Parathyroid adenoma (tissue), 2 donors: ENCODE measurements around the gene ARL5C.

ENCODE experiments used
- H2AFZ ChIP-seq: fragments of 300-600 bp; sonication (generic); one replicate; pipeline ENCODE4 v1.7.0; 2017; ENCODE audit warnings: antibody characterized with exemption, mild to moderate bottlenecking
- H3K27ac ChIP-seq: fragments of 300-600 bp; sonication (generic); one replicate; pipeline ENCODE4 v1.7.0; 2017
- H3K27me3 ChIP-seq: fragments of 300-600 bp; sonication (generic); one replicate; pipeline ENCODE4 v1.7.0; 2017; ENCODE audit warnings: low read length; ENCODE audit not compliant: control insufficient read depth, insufficient read depth
- H3K36me3 ChIP-seq: fragments of 300-600 bp; sonication (generic); one replicate; pipeline ENCODE4 v1.7.0; 2017; ENCODE audit warnings: low read length; ENCODE audit not compliant: control insufficient read depth, insufficient read depth
- H3K4me1 ChIP-seq: fragments of 300-600 bp; sonication (generic); one replicate; pipeline ENCODE4 v1.7.0; 2017; ENCODE audit warnings: control low read depth
- H3K4me2 ChIP-seq: fragments of 300-600 bp; sonication (generic); one replicate; pipeline ENCODE4 v1.7.0; 2017; ENCODE audit warnings: low read length
- H3K4me3 ChIP-seq: fragments of 300-600 bp; sonication (generic); one replicate; pipeline ENCODE4 v1.7.0; 2017; ENCODE audit warnings: low read depth, low read length
- H3K79me2 ChIP-seq: fragments of 300-600 bp; sonication (generic); one replicate; pipeline ENCODE4 v1.7.0; 2017; ENCODE audit warnings: control low read depth
- H3K9ac ChIP-seq: fragments of 300-600 bp; sonication (generic); one replicate; pipeline ENCODE4 v1.7.0; 2017; ENCODE audit warnings: mild to moderate bottlenecking
- H3K9me3 ChIP-seq: fragments of 300-600 bp; sonication (generic); one replicate; pipeline ENCODE4 v1.7.0; 2017; ENCODE audit warnings: low read length; ENCODE audit not compliant: control insufficient read depth
- CTCF ChIP-seq: fragments of 300-600 bp; sonication (generic); IDR thresholded peaks from one replicate; pipeline ENCODE4 v1.7.0; 2017; ENCODE audit warnings: antibody characterized with exemption, mild to moderate bottlenecking
- donor health status: primary hyperparathyroidism.

The ARL5C gene

GRCh38 chr17:39143552-39144093 lies 22.3 kb downstream of the ARL5C start:
- Histone ChIP-seq H2AFZ (no peak overlapping the region), H3K79me2 (no peaks in the 10 kb centered on the region), H3K27ac (peak overlapping the region; percentile 29), H3K36me3 (no peaks in the 10 kb centered on the region), H3K4me1 (peaks cover 8% of the 10 kb centered on the region), H3K27me3 (no peaks in the 10 kb centered on the region), H3K9ac (no peak overlapping the region), H3K4me2 (no peak overlapping the region), H3K4me3 (no peak overlapping the region), H3K9me3 (no peaks in the 10 kb centered on the region)
- TF ChIP-seq CTCF = no peak

- H3K4me2 ChIP-seq = no peak overlapping the region
- no peak for TF ChIP-seq CTCF
- no peak overlapping the region for H2AFZ ChIP-seq
- H3K79me2 ChIP-seq = no peaks in the 10 kb centered on the region
- no peak overlapping the region for H3K9ac ChIP-seq
- no peaks in the 10 kb centered on the region for H3K36me3 ChIP-seq
- no peak overlapping the region for H3K27ac ChIP-seq
- H3K27me3 ChIP-seq = no peaks in the 10 kb centered on the region
- no peaks in the 10 kb centered on the region for H3K9me3 ChIP-seq
- peaks cover 8% of the 10 kb centered on the region for H3K4me1 ChIP-seq
- H3K4me3 ChIP-seq = no peak overlapping the region
Observed at GRCh38 chr17:39141915-39142664, 23.9 kb downstream of the ARL5C start.

GRCh38 chr17:39141294-39141693 lies 24.7 kb downstream of the ARL5C start:
- Histone ChIP-seq H3K9me3 (no peaks in the 10 kb centered on the region), H3K4me2 (no peak overlapping the region), H3K27ac (no peak overlapping the region), H3K4me3 (no peak overlapping the region), H2AFZ (no peak overlapping the region), H3K36me3 (no peaks in the 10 kb centered on the region), H3K9ac (no peak overlapping the region), H3K27me3 (no peaks in the 10 kb centered on the region), H3K4me1 (peaks cover 8% of the 10 kb centered on the region), H3K79me2 (no peaks in the 10 kb centered on the region)
- no peak for TF ChIP-seq CTCF

- TF ChIP-seq CTCF = no peak
- no peaks in the 10 kb centered on the region for H3K27me3 ChIP-seq
- no peaks in the 10 kb centered on the region for H3K79me2 ChIP-seq
- H3K4me2 ChIP-seq = no peak overlapping the region
- H3K27ac ChIP-seq = no peak overlapping the region
- H3K9me3 ChIP-seq = no peaks in the 10 kb centered on the region
- no peaks in the 10 kb centered on the region for H3K36me3 ChIP-seq
- no peak overlapping the region for H2AFZ ChIP-seq
- peaks cover 4% of the 10 kb centered on the region for H3K4me1 ChIP-seq
- no peak overlapping the region for H3K4me3 ChIP-seq
- H3K9ac ChIP-seq = no peak overlapping the region
Observed at GRCh38 chr17:39139561-39139960, 26.4 kb downstream of the ARL5C start.

- Histone ChIP-seq H3K4me1 (no peaks in the 10 kb centered on the region), H3K36me3 (no peaks in the 10 kb centered on the region), H3K4me2 (no peak overlapping the region), H3K4me3 (no peak overlapping the region), H3K9ac (no peak overlapping the region), H3K27me3 (no peaks in the 10 kb centered on the region), H3K79me2 (no peaks in the 10 kb centered on the region), H2AFZ (no peak overlapping the region), H3K27ac (no peak overlapping the region), H3K9me3 (no peaks in the 10 kb centered on the region)
- TF ChIP-seq CTCF = no peak
Observed at GRCh38 chr17:39139161-39139511, 26.8 kb downstream of the ARL5C start.
